ENCODE results near the gene AQP12A. TPM values are rescaled to one million over a fixed set of nuclear protein-coding genes. Genes with fewer than 3 reads are reported as not detected.
A peak's percentile ranks its signal among the peaks of the same experiment; 100 is the strongest.

Gene AQP12A
- total and polyA plus RNA-seq, 9 of the 15 experiments (the other 6 are each of a cell fraction or from before 2014, with no cell fraction given): not detected

DNA sequence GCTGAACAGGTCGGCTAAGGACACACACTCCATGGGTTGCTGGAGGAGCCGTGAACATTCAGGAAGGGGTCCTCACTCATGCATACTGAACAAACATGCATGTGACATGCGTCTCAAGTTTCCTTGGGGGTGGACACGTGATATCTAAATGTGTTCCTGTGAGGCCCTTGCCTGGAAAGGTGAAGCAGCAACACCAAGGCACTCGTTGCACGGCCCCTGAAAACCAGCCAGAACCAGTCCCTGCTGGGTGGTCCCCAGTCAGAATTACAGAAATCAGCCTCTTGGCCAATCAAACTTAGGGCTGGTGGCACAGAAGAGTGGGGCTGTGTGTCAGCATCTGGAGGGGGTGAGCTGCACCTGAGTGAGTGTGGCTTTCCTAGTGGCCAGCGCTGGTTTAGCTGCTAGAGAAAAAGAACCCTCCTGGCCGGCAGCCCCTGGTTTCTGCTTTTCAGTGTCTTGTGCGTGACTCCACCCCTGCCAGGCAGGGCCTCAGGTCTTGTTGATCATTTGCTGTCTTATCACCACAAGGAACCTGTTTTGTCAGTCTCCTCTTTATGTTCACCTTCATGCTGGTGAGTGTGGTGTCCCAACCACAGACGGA, 5.8 kb upstream of the AQP12A start:
- no peak overlapping the region for H2AFZ ChIP-seq (ENCODE audit: low read depth, low read length)
- in situ Hi-C loops (cut with MboI) (no loop called here), intact Hi-C loops (cut with micrococcal nuclease) (no loop called here)
- H3K36me3 ChIP-seq (ENCODE audit: control insufficient read depth, insufficient read depth, low read length): no peaks in the 10 kb centered on the region
- H3K4me3 ChIP-seq: no peak overlapping the region
- ATAC-seq (peak; percentile 62), FAIRE-seq (no peak), DNase-seq (ENCODE audit: extremely low read depth in 1 of 4, low spot score in 3 of 4) (peak; percentile 7 to 31 (median 24))
- H3K79me2 ChIP-seq (ENCODE audit: control insufficient read depth, insufficient read depth, low read length): no peaks in the 10 kb centered on the region
- H3K9me3 ChIP-seq (replicated peaks; ENCODE audit: control insufficient read depth, insufficient read depth, low read depth, low read length): no peaks in the 10 kb centered on the region
- H4K20me1 ChIP-seq (replicated peaks; ENCODE audit: control insufficient read depth, insufficient read depth, low read length): no peaks in the 10 kb centered on the region; the same call in 1 of the 2 replicates
- ChIA-PET CTCF (ENCODE audit: low intra/inter-chr PET ratio) (no interaction called here), POLR2A (no interaction called here)
- H3K27me3 ChIP-seq (ENCODE audit: control insufficient read depth in 2 of 2, insufficient read depth in 2 of 2, low read length in 2 of 2): peaks cover 0 to 33% of the 10 kb centered on the region in 2 experiments; a peak in 3 of 5 replicates
- no peaks in the 10 kb centered on the region for H3K9me1 ChIP-seq (ENCODE audit: control insufficient read depth, insufficient read depth, low read length)
- no peaks in the 10 kb centered on the region for H3K4me1 ChIP-seq (replicated peaks in 1 of 2; ENCODE audit: control insufficient read depth in 2 of 2, insufficient read depth in 2 of 2, low read length in 2 of 2)
- no peak overlapping the region for H3K9ac ChIP-seq (ENCODE audit: insufficient read depth in 1 of 2, low read depth in 2 of 2, low read length in 2 of 2)
- H3K27ac ChIP-seq (ENCODE audit: extremely low read depth, low read depth, low read length): no peak overlapping the region
- no TSS peak for BruUV-seq (replicated peaks)
- 0% methylated on average over 8 of the region's 10 CpGs for WGBS (ENCODE audit: insufficient coverage, low coverage, missing lambda C conversion rate)
- H3K4me2 ChIP-seq (ENCODE audit: insufficient read depth, low read length): no peak overlapping the region
- TF ChIP-seq ZNF695 (CRISPR knock-in tag; IDR thresholded peaks at IDR 0.05): no peak
- TF ChIP-seq, protein P1, sequence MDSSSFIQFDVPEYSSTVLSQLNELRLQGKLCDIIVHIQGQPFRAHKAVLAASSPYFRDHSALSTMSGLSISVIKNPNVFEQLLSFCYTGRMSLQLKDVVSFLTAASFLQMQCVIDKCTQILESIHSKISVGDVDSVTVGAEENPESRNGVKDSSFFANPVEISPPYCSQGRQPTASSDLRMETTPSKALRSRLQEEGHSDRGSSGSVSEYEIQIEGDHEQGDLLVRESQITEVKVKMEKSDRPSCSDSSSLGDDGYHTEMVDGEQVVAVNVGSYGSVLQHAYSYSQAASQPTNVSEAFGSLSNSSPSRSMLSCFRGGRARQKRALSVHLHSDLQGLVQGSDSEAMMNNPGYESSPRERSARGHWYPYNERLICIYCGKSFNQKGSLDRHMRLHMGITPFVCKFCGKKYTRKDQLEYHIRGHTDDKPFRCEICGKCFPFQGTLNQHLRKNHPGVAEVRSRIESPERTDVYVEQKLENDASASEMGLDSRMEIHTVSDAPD (CRISPR knock-in tag; IDR thresholded peaks at IDR 0.05): no peak
- TF ChIP-seq E2F5 (CRISPR knock-in tag; IDR thresholded peaks at IDR 0.05): no peak
- TF ChIP-seq FOXK1 (CRISPR knock-in tag; IDR thresholded peaks at IDR 0.05; ENCODE audit: borderline replicate concordance): no peak
- TF ChIP-seq, protein P2, sequence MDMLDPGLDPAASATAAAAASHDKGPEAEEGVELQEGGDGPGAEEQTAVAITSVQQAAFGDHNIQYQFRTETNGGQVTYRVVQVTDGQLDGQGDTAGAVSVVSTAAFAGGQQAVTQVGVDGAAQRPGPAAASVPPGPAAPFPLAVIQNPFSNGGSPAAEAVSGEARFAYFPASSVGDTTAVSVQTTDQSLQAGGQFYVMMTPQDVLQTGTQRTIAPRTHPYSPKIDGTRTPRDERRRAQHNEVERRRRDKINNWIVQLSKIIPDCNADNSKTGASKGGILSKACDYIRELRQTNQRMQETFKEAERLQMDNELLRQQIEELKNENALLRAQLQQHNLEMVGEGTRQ (CRISPR knock-in tag; IDR thresholded peaks at IDR 0.05): no peak
- no peak for TF ChIP-seq HDAC6 (IDR thresholded peaks at IDR 0.05; ENCODE audit: low read depth, low read length)
- TF ChIP-seq ZBED1 (IDR thresholded peaks at IDR 0.05): no peak
- TF ChIP-seq GTF2B (IDR thresholded peaks at IDR 0.05; ENCODE audit: extremely low read depth, insufficient read length): no peak
- no peak for TF ChIP-seq ZKSCAN8 (CRISPR knock-in tag; IDR thresholded peaks at IDR 0.05)
- TF ChIP-seq STAT6 (CRISPR knock-in tag; IDR thresholded peaks at IDR 0.05): no peak
- TF ChIP-seq NFXL1 (CRISPR knock-in tag; IDR thresholded peaks at IDR 0.05): no peak
- no peak for TF ChIP-seq SMARCE1 (IDR thresholded peaks at IDR 0.05)
- no peak for TF ChIP-seq BRF2 (IDR thresholded peaks at IDR 0.05; ENCODE audit: borderline replicate concordance, insufficient read depth, insufficient read length)
- no peak for TF ChIP-seq SREBF2 (CRISPR knock-in tag; IDR thresholded peaks at IDR 0.05)
- no peak for TF ChIP-seq DPF2 (IDR thresholded peaks at IDR 0.05)
